ENCODE data around the gene FAM20B. TPM values are rescaled to one million over a fixed set of nuclear protein-coding genes. Genes with fewer than 3 reads are reported as not detected.

FAM20B gene
- total RNA-seq, 1 experiment from 2014 or later, result 66.6 TPM

DNA sequence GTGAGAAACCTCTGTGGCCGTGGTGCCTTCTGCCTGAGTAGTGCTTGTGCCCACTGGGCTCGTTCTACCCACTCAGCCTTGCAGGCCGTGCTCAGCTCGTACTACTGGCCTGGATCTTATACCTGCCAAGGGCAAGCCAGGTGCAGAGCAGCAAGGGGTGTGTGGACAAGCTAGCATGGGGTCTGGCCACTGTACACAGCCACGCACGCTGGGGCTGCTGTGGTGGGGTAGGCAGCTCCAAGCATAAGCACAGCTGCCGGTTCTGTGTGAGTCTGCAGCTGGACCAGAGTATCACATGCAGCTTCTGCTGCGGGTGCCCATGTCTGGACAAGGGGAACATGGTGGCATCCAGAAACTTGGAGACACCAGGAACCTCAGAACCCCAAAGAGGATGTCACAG is 16.4 kb downstream of the FAM20B start:
- CTCF ChIA-PET, result interaction anchor here (0.6 kb wide), 2 partner anchors 87 to 1289 kb away, joined by 3 read pairs; no protein-coding TSS in a partner anchor
- H3K27me3 Mint-ChIP-seq (ENCODE audit: unreplicated experiment), result no peaks in the 10 kb centered on the region
- DNase-seq, result no peak
- H3K9me3 Mint-ChIP-seq (ENCODE audit: low read depth, unreplicated experiment), result no peaks in the 10 kb centered on the region
- no peak overlapping the region for H3K27ac Mint-ChIP-seq (ENCODE audit: unreplicated experiment)
- H3K36me3 Mint-ChIP-seq (ENCODE audit: insufficient read depth, unreplicated experiment), result no peaks in the 10 kb centered on the region
- TF ChIP-seq, protein P1, sequence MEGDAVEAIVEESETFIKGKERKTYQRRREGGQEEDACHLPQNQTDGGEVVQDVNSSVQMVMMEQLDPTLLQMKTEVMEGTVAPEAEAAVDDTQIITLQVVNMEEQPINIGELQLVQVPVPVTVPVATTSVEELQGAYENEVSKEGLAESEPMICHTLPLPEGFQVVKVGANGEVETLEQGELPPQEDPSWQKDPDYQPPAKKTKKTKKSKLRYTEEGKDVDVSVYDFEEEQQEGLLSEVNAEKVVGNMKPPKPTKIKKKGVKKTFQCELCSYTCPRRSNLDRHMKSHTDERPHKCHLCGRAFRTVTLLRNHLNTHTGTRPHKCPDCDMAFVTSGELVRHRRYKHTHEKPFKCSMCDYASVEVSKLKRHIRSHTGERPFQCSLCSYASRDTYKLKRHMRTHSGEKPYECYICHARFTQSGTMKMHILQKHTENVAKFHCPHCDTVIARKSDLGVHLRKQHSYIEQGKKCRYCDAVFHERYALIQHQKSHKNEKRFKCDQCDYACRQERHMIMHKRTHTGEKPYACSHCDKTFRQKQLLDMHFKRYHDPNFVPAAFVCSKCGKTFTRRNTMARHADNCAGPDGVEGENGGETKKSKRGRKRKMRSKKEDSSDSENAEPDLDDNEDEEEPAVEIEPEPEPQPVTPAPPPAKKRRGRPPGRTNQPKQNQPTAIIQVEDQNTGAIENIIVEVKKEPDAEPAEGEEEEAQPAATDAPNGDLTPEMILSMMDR (IDR thresholded peaks at IDR 0.05; ENCODE audit: unreplicated experiment), result no peak
- intact Hi-C loops (cut with micrococcal nuclease; ENCODE audit: unreplicated experiment), result no loop called here
- no TSS peak for BruUV-seq (replicated peaks)
- no peak overlapping the region for H3K4me3 Mint-ChIP-seq (ENCODE audit: low read depth, unreplicated experiment)
- H3K4me1 Mint-ChIP-seq (ENCODE audit: low read depth, unreplicated experiment), result peaks cover 17% of the 10 kb centered on the region

DNA sequence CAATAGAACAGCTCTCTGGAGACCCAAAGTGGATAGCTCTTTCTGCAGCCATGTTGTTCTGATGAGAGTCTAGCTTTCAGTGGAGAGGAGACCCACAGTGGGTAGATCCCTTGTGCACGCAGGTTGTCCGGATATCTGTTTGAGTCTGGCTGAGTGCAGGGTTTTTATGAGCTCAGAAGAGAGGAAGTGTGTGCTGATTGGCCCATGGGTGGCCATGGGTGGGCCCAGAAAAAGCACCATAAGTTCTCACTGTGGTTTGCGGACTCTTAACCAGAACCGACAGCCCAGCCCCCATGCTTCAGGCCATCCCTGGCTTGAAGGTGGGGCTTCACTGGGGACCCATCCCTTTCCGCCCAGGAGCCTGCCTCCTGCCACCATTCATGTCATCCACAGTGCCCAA is 17.0 kb downstream of the FAM20B start:
- DNase-seq, result no peak
- BruUV-seq (replicated peaks), result no TSS peak
- Mint-ChIP-seq H3K36me3 (ENCODE audit: insufficient read depth, unreplicated experiment) (no peaks in the 10 kb centered on the region), H3K4me3 (ENCODE audit: low read depth, unreplicated experiment) (no peak overlapping the region), H3K27ac (ENCODE audit: unreplicated experiment) (no peak overlapping the region), H3K4me1 (ENCODE audit: low read depth, unreplicated experiment) (peaks cover 17% of the 10 kb centered on the region), H3K9me3 (ENCODE audit: low read depth, unreplicated experiment) (no peaks in the 10 kb centered on the region), H3K27me3 (ENCODE audit: unreplicated experiment) (no peaks in the 10 kb centered on the region)
- TF ChIP-seq, protein P1 (IDR thresholded peaks at IDR 0.05; ENCODE audit: unreplicated experiment), result no peak
- CTCF ChIA-PET, result interaction anchor here (0.6 kb wide), 1 partner anchor 1288 kb away, joined by 3 read pairs; no protein-coding TSS in a partner anchor
- intact Hi-C loops (cut with micrococcal nuclease; ENCODE audit: unreplicated experiment), result no loop called here

DNA sequence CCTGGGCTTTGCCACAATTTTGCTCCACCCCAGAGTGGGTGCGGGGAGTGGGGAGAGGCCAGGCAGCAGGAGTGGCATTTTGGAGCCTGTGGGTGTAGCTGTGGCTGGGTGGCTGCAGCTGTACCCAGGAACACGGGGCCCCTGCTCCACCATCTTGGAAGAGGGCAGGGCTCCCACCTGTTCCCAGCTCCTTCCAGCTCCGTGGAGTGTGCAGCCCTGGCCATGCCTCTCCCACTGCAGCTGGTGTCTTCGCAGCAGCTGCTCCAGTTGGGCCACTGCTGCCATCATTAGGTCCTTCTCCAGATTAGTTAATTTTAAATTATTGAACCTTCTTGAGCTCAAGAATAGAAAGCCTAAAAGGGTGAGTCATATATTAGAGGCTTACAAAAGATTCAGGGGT is 17.6 kb downstream of the FAM20B start:
- no peak overlapping the region for H3K27ac Mint-ChIP-seq (ENCODE audit: unreplicated experiment)
- no peak for DNase-seq
- H3K9me3 Mint-ChIP-seq (ENCODE audit: low read depth, unreplicated experiment), result no peaks in the 10 kb centered on the region
- no peak overlapping the region for H3K4me3 Mint-ChIP-seq (ENCODE audit: low read depth, unreplicated experiment)
- CTCF ChIA-PET, result no interaction called here
- H3K36me3 Mint-ChIP-seq (ENCODE audit: insufficient read depth, unreplicated experiment), result no peaks in the 10 kb centered on the region
- peaks cover 16% of the 10 kb centered on the region for H3K4me1 Mint-ChIP-seq (ENCODE audit: low read depth, unreplicated experiment)
- BruUV-seq (replicated peaks), result no TSS peak
- intact Hi-C loops (cut with micrococcal nuclease; ENCODE audit: unreplicated experiment), result no loop called here
- no peaks in the 10 kb centered on the region for H3K27me3 Mint-ChIP-seq (ENCODE audit: unreplicated experiment)
- TF ChIP-seq, protein P1 (IDR thresholded peaks at IDR 0.05; ENCODE audit: unreplicated experiment), result no peak

DNA sequence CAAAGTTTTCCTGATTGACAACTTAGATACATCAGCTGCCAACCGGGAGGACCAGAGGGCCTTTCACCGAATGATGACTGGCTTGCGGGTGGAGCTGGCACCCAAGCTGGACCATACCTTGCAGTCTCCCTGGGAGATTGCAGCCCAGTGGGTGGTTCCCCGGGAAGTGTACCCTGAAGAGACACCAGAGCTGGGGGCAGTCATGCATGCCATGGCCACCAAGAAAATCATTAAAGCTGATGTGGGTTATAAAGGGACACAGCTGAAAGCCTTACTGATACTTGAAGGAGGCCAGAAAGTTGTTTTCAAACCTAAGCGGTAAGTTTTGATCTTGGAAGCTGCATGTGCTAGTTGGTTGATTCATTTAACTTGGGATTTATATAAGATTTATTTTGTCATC is 18.2 kb downstream of the FAM20B start:
- BruUV-seq (replicated peaks), result no TSS peak

More for the DNA sequence above, 18.2 kb downstream of the FAM20B start:
- TF ChIP-seq, protein P1 (IDR thresholded peaks at IDR 0.05; ENCODE audit: unreplicated experiment), result no peak
- Mint-ChIP-seq H3K9me3 (ENCODE audit: low read depth, unreplicated experiment) (no peaks in the 10 kb centered on the region), H3K36me3 (ENCODE audit: insufficient read depth, unreplicated experiment) (no peaks in the 10 kb centered on the region), H3K27me3 (ENCODE audit: unreplicated experiment) (no peaks in the 10 kb centered on the region), H3K4me1 (ENCODE audit: low read depth, unreplicated experiment) (peaks cover 10% of the 10 kb centered on the region), H3K27ac (ENCODE audit: unreplicated experiment) (no peak overlapping the region), H3K4me3 (ENCODE audit: low read depth, unreplicated experiment) (no peak overlapping the region)
- DNase-seq, result no peak
- CTCF ChIA-PET, result no interaction called here
- intact Hi-C loops (cut with micrococcal nuclease; ENCODE audit: unreplicated experiment), result no loop called here

Data from Calu3 (cell line).